HG03378 (cell line): ENCODE data around the gene CDCA5.
"Not testable (repeated sequence)": the region's sequence is repeated elsewhere in the genome, so short reads cannot be mapped to it uniquely, and the experiment has no call there.

ENCODE experiments used
- ATAC-seq: cut with Tn5 transposase; IDR thresholded peaks from one replicate; pipeline ENCODE4 v1.9.1; 2021; ENCODE audit warnings: mild to moderate bottlenecking, moderate library complexity; ENCODE audit not compliant: unreplicated experiment

CDCA5 gene

DNA sequence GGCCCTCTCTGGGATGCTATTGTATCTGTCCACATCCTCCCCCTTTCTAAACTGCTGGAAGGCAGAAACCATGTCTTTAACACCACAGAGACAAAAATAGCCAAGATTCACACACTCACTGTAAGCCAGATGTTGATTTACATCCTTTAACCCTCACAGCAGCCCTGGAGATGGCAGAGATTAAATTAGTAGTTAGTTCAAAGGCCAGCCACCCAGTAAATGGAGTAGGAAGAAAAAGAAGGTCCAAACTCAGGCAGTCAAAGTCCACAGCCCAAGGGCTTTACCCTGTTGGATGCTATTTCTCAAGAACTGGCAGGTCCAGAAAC lies 35.8 kb upstream of the CDCA5 start:
- ATAC-seq: no peak

DNA sequence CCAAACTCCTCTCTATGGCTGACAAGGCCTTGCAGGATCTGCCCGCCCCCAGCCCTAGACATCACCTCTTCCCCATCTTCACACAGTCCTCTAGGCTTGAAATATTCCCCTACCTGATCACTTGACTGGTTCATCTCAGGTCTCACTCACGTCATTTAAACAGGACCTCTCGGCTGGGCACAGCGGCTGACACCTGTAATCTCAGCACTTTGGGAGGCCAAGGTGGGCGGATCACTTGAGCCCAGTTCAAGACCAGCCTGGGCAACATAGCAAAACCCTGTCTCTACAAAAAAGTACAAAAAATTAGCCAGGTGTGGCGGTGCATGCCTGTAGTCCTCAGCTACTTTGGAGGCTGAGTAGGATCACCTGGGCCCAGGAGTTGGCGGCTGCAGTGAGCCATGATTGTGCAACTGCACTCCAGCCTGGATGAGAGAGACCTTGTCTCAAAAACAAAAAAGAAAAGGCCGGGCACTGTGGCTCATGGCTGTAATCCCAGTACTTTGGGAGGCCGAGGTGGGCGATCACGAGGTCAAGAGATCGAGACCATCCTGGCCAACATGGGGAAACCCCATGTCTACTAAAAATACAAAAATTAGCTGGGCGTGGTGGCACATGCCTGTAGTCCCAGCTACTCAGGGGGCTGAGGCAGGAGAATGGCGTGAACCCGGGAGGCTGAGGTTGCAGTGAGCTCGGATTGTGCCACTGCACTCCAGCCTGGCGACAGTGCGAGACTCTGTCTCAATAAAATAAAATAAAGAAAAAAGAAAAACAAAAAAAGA lies 35.2 kb upstream of the CDCA5 start:
- ATAC-seq: not testable (repeated sequence)

DNA sequence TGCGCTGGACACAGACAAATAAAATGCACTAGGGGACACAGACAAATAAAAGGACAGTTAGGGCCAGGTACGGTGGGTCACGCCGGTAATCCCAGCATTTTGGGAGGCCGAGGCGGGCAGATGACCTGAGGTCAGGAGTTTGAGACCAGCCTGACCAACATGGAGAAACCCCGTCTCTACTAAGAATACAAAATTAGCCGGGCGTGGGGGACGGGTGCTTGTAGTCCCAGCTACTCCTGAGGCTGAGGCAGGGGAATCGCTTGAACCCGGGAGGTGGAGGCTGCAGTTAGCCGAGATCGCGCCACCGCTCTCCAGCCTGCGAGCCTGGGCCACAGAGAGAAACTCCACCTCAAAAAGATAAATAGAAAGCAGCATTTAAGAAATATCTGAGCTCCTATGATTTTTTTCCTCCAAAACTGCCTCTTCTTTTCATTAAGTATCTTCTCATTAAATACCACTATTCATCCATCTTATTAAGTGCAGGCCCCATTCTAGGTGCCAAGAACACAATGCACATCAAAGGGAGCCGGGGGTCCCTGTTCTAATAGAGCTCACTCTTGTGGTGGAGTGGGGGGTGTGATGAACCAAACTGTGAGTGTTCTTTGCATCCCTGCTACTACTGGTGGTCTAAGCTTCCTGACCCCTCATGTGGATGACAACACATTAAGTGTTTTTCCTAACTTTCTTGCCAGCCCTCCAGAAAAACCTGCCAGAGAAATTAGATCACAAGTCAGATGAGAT lies 34.4 kb upstream of the CDCA5 start:
- ATAC-seq: no peak

DNA sequence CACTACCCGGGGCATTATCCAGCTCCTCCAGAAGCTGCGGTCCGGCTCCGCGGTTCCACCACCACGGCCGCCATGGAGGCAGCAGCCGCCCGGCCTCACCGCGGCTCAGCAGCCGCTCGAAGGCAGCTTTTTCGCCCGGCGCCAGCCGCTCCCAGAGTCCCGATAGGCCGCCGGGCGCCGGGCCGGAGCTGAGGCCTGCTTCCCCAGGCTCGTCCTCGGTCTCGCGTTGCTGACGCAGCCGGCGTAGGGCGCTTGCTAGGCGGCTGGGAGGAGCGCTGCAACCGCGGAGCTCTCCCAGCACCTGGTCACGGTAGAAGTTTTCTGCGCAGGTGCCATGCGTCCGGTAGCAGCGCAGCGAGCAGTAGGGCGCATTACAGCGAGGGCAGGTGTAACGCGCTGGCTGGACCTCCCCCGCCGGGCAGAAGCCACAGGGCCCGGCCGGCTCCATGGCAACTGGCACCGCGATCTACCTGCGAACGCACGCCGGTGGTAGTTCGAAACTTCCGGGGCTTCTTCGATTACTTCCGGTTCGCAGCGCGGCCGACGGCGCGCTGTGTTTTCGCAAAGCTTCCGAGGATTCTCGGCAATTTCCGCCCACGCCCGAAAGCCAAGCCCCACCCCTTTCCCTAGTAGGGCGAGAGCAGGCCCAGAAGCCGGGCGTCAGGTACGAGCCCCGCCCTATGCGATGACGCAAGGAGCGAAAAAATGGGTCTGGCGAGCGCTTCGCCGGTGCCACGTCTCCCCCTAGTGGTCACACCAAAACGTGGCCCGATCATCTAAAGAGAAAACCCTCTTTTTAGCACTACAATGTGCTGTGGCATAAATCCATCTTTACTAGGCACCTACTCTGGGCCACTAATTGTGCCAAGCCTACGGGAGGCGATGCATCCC lies 33.6 kb upstream of the CDCA5 start, which contains the start of gene ZNHIT2:
ZNHIT2 (minus strand) TSS at position 496 of the 891 bp plus-strand sequence; CDS start at position 448, 48 bp downstream.
- peak; percentile 53 for ATAC-seq

DNA sequence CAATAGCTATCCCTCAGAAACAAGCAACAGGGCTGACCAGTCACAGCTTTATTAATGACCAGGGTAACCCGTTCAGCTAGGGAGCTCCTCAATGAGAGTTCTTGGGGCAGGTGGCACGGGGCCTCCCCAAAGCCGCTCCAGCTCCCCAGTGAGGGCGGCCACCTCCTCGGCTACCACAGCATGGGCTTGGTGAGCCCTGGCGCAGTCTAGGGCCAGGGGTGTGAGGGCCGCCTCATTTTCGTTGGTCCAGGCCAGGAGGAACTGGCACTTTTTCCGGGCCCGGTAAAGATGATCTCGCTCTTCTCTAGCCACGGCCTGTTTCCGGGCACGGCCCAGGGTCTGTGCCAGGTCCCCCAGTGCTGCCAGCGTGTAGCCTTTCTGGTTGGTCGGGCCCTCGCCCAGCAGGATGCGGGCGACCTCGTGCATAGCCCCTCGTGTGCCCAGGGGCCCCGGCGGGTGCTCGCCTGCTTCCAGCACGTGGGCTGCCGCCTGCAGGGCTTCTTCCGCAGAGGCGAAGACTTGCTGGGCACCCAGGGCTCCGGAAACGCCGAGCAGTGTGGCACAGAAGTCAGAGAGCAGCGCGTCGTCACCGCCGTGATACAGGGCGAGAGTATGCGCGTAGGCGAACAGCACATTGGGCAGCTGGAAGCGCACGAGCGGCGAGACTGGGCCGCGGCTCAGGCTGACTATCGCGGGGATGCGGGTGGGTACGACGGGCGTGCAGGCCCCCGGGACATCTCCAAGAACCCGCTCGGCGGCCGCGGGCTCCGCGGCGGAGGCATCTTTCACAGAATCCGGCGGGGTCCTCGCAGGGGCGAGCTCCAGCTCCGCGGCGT lies 32.7 kb upstream of the CDCA5 start:
- ATAC-seq: no peak

DNA sequence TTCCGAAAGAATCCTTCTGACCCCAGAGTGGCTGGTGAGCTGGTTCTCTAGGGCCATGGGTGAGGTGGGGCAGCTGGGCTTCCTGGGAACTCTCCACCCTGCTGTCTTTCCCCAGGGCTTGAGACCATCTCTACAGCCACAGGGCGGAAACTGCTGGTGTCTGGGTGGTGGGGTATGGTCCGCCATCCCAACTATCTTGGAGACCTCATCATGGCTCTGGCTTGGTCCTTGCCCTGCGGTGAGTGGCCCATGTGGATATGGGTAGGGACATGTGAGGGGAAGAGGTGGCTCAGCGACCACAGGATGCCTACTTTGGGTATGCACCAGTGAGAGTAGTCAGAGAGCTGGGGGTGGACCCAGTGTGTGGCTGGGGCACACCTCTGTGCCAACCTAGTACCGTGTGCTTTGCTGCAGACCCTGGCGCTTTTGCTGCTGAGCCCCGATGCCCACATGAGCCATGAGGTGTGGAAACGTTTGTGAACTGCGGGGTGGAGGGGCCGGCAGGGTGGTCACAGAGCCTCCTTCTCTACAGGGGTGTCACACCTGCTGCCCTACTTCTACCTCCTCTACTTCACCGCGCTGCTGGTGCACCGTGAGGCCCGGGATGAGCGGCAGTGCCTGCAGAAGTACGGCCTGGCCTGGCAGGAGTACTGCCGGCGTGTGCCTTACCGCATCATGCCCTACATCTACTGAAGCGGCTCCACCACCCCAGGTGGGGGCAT lies 31.7 kb upstream of the CDCA5 start:
- ATAC-seq: no peak

DNA sequence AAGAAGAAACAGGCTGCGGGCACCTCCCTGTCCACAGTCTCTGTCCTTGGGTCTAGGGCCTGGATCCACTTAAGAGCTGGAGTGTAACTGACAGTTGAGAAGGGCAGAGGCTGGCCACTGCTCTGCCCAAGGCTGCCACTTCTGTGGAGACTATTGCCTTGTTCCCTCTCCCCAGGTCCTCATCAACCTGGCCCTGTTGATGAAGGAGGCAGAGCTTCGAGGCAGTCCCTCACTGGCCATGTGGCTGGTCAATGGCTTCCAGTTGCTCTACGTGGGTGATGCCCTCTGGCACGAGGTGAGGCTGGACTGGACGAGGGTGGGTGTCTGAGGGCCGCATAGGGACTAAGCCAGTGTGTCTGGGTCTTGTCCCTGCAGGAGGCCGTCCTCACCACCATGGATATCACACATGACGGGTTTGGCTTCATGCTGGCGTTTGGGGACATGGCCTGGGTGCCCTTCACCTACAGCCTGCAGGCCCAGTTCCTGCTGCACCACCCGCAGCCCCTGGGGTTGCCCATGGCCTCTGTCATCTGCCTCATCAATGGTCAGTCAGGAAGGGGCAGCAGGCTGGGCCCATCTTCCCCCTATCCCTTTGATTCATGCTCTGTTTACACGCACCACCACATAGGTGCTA lies 30.8 kb upstream of the CDCA5 start:
- no peak for ATAC-seq

DNA sequence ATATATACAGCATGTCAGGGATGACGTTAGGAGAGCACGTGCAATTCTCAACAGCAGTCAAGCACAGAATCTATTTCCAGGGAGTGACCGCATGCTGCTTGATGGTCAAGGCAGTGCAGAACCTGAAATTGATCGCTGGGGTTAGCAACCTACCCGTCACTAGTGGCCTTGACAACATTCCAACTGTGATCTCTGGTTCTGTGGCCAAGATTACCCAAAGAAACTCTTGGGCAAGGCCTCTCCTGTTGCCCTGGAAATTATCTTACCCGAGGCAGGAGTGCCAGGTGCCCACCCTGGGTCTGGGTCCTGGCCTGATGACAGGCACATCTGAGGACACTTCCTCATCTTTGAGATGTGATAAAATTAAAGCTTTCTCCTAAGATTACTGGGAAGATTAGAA lies 30.0 kb upstream of the CDCA5 start:
- ATAC-seq: no peak

DNA sequence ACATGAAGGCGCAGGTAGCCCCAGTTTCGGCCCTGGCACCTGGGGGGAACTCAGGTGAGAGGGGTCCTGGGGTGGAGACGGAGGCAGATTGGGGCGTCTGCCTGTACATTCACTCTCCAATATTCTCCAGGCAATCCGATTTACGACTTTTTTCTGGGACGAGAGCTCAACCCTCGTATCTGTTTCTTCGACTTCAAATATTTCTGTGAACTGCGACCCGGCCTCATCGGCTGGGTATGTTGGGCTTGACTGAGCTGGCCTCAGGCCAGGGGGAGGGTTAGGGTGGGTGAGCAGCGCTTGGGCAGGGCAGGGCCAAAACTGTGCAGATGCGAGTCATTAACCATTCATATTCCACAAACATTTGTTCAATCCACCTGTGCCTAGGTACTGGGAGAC lies 29.5 kb upstream of the CDCA5 start:
- no peak for ATAC-seq

DNA sequence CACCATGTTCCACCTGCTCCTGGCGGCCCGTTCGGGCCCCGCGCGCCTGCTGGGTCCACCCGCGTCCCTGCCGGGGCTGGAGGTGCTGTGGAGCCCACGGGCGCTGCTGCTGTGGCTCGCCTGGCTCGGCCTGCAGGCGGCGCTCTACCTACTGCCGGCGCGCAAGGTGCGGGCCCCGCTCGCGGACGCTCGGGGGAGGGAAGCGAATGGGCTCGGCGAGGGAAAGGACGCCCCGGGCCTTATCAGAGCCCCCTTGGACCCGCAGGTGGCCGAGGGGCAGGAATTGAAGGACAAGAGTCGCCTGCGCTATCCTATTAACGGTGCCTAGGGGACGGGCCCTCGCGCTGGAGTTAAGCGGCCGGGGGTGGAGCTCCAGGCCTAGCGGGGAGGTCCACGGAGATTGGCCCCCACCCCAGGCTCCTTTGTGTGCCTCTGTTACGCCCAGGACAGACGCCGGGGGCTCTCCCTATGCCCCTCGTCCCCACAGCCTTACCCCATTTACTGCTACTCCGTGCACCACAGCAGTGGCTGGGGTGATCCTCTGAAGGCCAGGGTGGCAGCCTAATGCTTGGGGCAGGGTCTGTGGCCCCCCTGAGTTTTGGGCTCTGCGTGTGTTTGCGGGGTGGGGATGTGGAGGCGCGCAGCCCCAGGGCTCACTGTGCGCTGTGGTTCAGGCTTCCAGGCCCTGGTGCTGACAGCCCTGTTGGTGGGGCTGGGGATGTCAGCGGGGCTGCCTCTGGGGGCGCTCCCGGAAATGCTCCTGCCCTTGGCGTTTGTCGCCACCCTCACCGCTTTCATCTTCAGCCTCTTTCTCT lies 28.9 kb upstream of the CDCA5 start:
- no peak for ATAC-seq

DNA sequence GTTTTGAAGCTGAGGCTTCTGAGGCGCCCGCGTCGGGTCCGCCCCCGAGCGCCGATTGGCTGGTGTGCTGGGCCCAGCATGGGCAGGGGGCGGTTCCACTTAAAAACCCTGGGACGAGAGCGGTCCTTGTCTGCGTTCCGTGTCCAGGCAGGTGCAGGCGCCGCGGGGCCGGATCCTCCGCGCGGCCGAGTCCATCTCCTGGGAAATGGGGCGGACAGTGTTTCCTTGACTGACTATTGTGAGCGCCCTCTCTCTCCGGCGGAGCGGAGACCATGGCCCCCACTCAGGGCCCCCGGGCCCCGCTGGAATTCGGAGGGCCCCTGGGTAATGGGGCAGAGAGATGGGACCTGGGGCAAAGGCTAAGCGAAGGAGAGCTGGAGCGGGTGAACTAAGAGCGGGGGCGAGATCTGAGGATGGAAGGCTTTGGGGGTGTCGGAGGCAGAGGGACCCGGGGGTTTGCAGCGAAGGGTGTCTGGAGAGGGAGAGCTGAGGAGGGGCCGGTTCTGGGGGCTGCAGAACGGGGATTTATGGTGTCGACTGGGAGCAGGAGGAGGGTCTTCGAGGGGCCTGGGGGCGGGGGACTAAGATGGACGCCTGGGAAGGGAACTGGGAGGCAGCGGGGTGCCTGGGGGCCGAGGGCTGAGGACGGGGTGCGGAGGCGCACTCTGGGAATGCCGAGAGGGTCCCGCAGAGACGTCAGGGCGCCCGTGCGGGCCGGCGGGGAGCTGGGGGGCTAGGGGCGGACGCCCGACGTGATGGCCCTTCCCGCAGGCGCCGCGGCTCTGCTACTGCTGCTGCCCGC lies 28.1 kb upstream of the CDCA5 start, which contains the start of gene TM7SF2:
TM7SF2 (plus strand) TSS at position 129 of the 802 bp plus-strand sequence; CDS start at position 273, 144 bp downstream.
- no peak for ATAC-seq

DNA sequence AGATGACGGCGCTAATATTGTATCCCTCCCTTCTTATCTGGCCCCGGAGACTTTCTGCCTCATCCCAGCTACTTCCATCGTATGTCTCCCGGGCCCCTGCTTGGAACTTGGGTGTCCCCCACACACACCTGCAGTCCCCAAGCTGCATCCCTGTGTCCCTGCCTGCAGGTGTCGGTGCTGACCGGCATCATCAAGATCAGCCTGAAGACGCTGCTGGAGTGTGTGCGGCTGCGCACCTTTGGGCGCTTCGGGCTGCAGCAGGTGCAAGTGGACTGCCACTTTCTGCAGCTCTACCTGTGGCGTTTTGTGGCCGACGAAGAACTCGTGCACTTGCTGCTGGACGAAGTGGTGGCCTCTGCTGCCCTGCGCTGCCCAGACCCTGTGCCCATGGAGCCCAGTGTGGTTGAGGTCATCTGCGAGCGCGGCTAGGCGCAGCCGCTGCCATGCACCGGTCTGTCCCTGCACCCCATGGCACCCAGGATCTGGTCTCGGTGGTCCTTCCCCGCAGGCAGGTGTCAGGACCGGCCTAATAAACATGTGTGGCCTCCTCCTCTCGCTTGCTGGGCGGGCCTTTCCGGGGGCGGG lies 27.4 kb upstream of the CDCA5 start:
- ATAC-seq: no peak

DNA sequence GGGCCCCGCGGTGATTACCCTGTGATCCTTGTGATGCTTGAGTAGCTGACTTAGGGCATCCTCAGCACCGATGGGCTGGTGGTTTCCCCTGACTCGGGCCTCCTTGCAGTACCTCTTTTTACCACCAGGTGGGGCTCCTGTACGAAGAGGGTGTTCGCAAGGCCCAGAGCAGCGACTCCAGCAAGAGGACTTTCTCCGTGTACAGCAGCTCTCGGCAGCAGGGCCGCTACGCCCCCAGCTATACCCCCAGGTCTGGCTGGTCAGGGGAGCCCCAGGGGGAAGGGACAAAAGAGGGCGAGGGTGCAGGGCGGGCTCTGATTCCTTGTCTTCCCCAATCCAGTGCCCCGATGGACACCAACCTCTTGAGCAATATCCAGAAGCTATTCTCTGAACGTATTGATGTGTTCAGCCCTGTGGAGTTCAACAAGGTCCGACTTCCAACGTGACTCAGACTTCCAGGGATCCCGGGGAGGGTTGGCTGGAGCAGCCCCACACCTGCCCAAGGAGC lies 26.6 kb upstream of the CDCA5 start:
- ATAC-seq: peak; percentile 39

DNA sequence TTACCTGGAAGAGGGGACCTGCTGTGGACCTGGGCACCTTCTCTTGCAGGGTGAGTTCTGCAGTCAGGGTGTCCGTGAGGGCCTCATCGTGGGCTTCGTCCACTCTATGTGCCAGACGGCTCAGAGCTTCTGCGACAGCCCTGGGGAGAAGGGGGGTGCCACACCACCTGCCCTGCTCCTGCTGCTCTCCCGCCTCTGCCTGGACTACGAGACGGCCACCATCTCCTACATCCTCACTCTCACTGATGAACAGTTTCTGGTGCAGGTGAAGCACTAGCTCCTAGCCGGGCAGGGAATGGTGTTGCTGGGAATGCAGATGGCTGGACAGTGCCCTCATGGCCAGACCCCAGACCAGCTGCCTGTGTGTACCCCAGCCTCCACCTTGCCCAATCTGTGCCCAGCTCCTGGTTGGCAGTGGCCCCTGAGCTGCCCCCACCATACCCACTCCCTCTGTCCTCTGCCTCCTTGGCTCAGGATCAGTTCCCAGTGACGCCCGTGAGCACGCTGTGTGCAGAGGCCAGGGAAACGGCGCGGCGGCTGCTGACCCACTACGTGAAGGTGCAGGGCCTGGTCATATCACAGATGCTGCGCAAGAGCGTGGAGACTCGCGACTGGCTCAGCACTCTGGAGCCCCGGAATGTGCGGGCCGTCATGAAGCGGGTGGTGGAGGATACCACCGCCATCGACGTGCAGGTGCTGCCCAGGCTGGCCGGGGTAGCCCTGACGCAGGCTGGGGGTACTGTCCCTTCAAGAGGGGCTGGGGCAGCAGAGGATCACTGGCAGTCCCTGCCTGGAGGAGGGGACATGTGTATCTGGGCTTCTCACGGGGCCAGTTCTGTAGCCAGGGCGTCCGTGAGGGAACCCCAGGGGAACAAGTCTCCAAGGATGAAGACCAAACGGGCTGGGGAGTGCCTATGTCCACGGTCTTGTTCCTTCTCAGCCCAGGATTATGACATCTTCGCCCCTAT lies 25.7 kb upstream of the CDCA5 start:
- ATAC-seq: no peak

DNA sequence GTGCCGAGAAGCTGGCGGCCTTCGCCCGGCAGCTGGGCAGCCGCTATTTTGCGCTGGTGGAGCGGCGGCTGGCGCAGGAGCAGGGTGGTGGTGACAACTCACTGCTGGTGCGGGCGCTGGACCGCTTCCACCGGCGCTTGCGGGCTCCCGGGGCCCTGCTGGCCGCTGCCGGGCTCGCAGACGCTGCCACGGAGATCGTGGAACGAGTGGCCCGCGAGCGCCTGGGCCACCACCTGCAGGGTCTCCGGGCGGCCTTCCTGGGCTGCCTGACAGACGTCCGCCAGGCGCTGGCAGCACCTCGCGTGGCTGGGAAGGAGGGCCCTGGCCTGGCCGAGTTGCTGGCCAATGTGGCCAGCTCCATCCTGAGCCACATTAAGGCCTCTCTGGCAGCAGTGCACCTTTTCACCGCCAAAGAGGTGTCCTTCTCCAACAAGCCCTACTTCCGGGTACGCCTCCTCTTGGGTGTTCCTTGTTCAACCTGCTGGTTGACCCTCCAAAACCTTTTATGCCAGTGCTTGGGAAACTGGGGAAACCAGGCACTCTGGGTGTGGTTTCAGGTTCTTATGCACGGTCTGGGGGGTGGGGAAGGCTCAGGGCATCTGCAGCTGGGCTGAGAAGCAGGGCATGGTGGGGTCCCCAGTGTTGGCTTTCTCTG lies 24.8 kb upstream of the CDCA5 start:
- ATAC-seq: no peak
